CD8-positive, alpha-beta memory T cell (primary cell): ENCODE measurements around the gene RET. TPM values are rescaled to one million over a fixed set of nuclear protein-coding genes. Genes with fewer than 3 reads are reported as not detected.

Experiments
- CTCF ChIA-PET: fragments of 350-600 bp; sonication (Branson Sonifier 250); formaldehyde crosslinking; loops from one replicate; lab custom pipeline; 2021; ENCODE audit warnings: antibody characterized with exemption; lab: Charles Lee
- POLR2A ChIA-PET: fragments of 350-600 bp; sonication (Branson Sonifier 250); formaldehyde crosslinking; loops from one replicate; lab custom pipeline; 2021; ENCODE audit warnings: antibody characterized with exemption; lab: Charles Lee
- DNase-seq, 5 donors: peaks; one replicate each; pipeline versions ENCODE4 v3.0.0 to v3.0.0-alpha.2; 2020 to 2022; ENCODE audit warnings: mixed read lengths in 1 of 5
- H3K27ac ChIP-seq: one replicate; pipeline ENCODE4 v1.7.0; 2013; ENCODE audit warnings: low read depth, mild to moderate bottlenecking, low read length, moderate library complexity
- H3K27me3 ChIP-seq: 2 replicates; pipeline ENCODE4 v1.7.0; 2013; ENCODE audit warnings: low read length, mild to moderate bottlenecking; ENCODE audit not compliant: insufficient read depth, poor library complexity, severe bottlenecking
- H3K36me3 ChIP-seq: 2 replicates; pipeline ENCODE4 v1.7.0; 2013; ENCODE audit warnings: mild to moderate bottlenecking, low read length, moderate library complexity; ENCODE audit not compliant: insufficient read depth
- H3K4me1 ChIP-seq: 2 replicates; pipeline ENCODE4 v1.7.0; 2013; ENCODE audit warnings: mild to moderate bottlenecking, low read length, moderate library complexity; ENCODE audit not compliant: insufficient read depth
- H3K4me3 ChIP-seq: 2 replicates; pipeline ENCODE4 v1.7.0; 2013; ENCODE audit warnings: mild to moderate bottlenecking, low read length
- H3K9me3 ChIP-seq: 2 replicates; pipeline ENCODE4 v1.7.0; 2013; ENCODE audit warnings: mild to moderate bottlenecking, low read length
- H3K27ac Mint-ChIP-seq, 8 donors: one replicate each; pipeline ENCODE4 v1.8.0; 2020 to 2021; ENCODE audit warnings: mixed read lengths in 8 of 8, mild to moderate bottlenecking in 6 of 8, inconsistent platforms in 3 of 8, moderate library complexity in 3 of 8
- H3K27me3 Mint-ChIP-seq, 2 donors: one replicate each; pipeline ENCODE4 v1.8.0; 2020 to 2021; ENCODE audit warnings: mixed read lengths in 2 of 2, mild to moderate bottlenecking in 1 of 2, moderate library complexity in 1 of 2
- H3K36me3 Mint-ChIP-seq, 3 donors: one replicate each; pipeline ENCODE4 v1.8.0; 2020 to 2021; ENCODE audit warnings: mixed read lengths in 3 of 3, inconsistent platforms in 1 of 3, mild to moderate bottlenecking in 1 of 3
- H3K4me1 Mint-ChIP-seq, 3 donors: one replicate each; pipeline ENCODE4 v1.8.0; 2020 to 2021; ENCODE audit warnings: mixed read lengths in 3 of 3, inconsistent platforms in 1 of 3, mild to moderate bottlenecking in 1 of 3
- H3K4me3 Mint-ChIP-seq, 7 donors: one replicate each; pipeline ENCODE4 v1.8.0; 2020 to 2021; ENCODE audit warnings: mixed read lengths in 7 of 7, mild to moderate bottlenecking in 6 of 7, moderate library complexity in 4 of 7, inconsistent platforms in 2 of 7
- H3K9me3 Mint-ChIP-seq, 5 donors: one replicate each; pipeline ENCODE4 v1.8.0; 2020 to 2022; ENCODE audit warnings: mixed read lengths in 5 of 5, mild to moderate bottlenecking in 3 of 5, moderate library complexity in 2 of 5, inconsistent platforms in 1 of 5
- polyA plus RNA-seq: library from polyadenylated mRNA; unstranded; fragments of 300-500 nt; fragmentation: Illumina TruSeq; gene quantifications from one replicate; pipeline ENCODE4 v1.2.3, GENCODE V29; 2021
- total RNA-seq, 2 experiments: library from RNA; stranded (reverse); gene quantifications; one replicate each; pipeline ENCODE4 v1.2.3, GENCODE V29; 2021

The RET gene
- total and polyA plus RNA-seq, 3 experiments from 2014 or later: 0.06 to 0.24 TPM; not detected in 1

- POLR2A ChIA-PET: no interaction called here
Observed at GRCh38 chr10:43176271-43176670, 99.4 kb downstream of the RET start.

GRCh38 chr10:43177595-43177994, 100.7 kb downstream of the RET start:
- CTCF ChIA-PET: no interaction called here
- no peaks in the 10 kb centered on the region for H3K27me3 Mint-ChIP-seq
- H3K4me1 Mint-ChIP-seq: peaks cover 9 to 12% (median 10%) of the 10 kb centered on the region in 3 donors
- no peaks in the 10 kb centered on the region for H3K27me3 ChIP-seq
- peak overlapping the region in 1 of 8 donors; percentile 73 for H3K27ac Mint-ChIP-seq
- H3K4me3 ChIP-seq: no peak overlapping the region
- H3K36me3 Mint-ChIP-seq: peaks cover 26 to 91% (median 52%) of the 10 kb centered on the region in 3 donors
- DNase-seq: no peak
- POLR2A ChIA-PET: no interaction called here
- no peak overlapping the region for H3K4me3 Mint-ChIP-seq
- H3K36me3 ChIP-seq: peaks cover 29% of the 10 kb centered on the region
- H3K27ac ChIP-seq: no peak overlapping the region
- no peaks in the 10 kb centered on the region for H3K9me3 ChIP-seq
- H3K9me3 Mint-ChIP-seq: peaks cover 0 to 5% (median 2%) of the 10 kb centered on the region in 5 donors
- H3K4me1 ChIP-seq: no peaks in the 10 kb centered on the region

More at GRCh38 chr10:43176271-43176670, 99.4 kb downstream of the RET start:
- H3K27me3 Mint-ChIP-seq: no peaks in the 10 kb centered on the region
- Histone ChIP-seq H3K27me3 (no peaks in the 10 kb centered on the region), H3K27ac (no peak overlapping the region), H3K9me3 (no peaks in the 10 kb centered on the region), H3K4me3 (no peak overlapping the region), H3K36me3 (peaks cover 38% of the 10 kb centered on the region), H3K4me1 (peaks cover 6% of the 10 kb centered on the region)
- peaks cover 20 to 25% (median 22%) of the 10 kb centered on the region in 3 donors for H3K4me1 Mint-ChIP-seq
- no peak for DNase-seq
- peaks cover 0 to 5% (median 2%) of the 10 kb centered on the region in 5 donors for H3K9me3 Mint-ChIP-seq
- no peak overlapping the region for H3K4me3 Mint-ChIP-seq
- CTCF ChIA-PET: no interaction called here
- H3K36me3 Mint-ChIP-seq: peaks cover 26 to 88% (median 53%) of the 10 kb centered on the region in 3 donors
- peak overlapping the region in 1 of 8 donors; percentile 68 for H3K27ac Mint-ChIP-seq

Other genes starting within 250 kb of the RET start
- gene CSGALNACT2, start 61.4 kb downstream of the RET start, total RNA-seq: 10 to 100 TPM; 21.0 to 21.7 TPM
- gene CSGALNACT2, start 61.4 kb downstream of the RET start, polyA plus RNA-seq: 23.7 TPM
- 1 to 10 TPM; 1.8 to 2.1 TPM for gene RASGEF1A, start 190.0 kb downstream of the RET start, total RNA-seq
- 8.5 TPM for gene RASGEF1A, start 190.0 kb downstream of the RET start, polyA plus RNA-seq